ENCODE results near the gene CELSR1. TPM values are rescaled to one million over a fixed set of nuclear protein-coding genes. Genes with fewer than 3 reads are reported as not detected.

CELSR1 gene
- total RNA-seq, 2 donors from 2014 or later = 24.4 to 34.1 TPM

DNA sequence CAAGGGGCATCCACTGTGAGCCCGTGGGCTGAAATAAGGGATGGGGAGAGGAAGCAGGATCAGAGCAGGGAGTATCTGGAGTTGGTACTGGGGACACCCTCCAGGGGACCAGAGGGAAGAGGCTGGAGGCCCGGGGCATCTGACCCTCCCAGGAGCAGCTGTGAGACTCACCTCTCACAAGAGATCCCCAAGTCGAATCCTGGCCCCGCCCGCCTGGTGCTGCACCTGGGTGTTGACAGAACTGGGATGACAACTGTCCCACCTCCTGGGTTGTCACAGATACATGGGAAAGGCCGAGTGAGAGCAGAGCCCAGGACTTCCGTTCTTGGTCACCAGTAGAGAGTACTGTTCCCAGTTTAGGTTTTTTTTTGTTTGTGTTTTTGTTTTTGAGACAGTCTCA is 78.9 kb downstream of the CELSR1 start:
- Histone ChIP-seq H3K36me3 (ENCODE audit: control insufficient read depth, insufficient read depth, low read length) (peaks cover 5% of the 10 kb centered on the region), H3K4me3 (ENCODE audit: low read length) (no peak overlapping the region), H3K27ac (ENCODE audit: low read depth, low read length) (no peak overlapping the region), H3K9me3 (ENCODE audit: control insufficient read depth, low read length) (no peaks in the 10 kb centered on the region), H3K27me3 (ENCODE audit: control insufficient read depth, insufficient read depth, low read length, poor library complexity, severe bottlenecking) (no peaks in the 10 kb centered on the region), H3K9ac (ENCODE audit: extremely low read depth, low read length, poor library complexity, severe bottlenecking) (no peak overlapping the region), H3K4me1 (ENCODE audit: control insufficient read depth, insufficient read depth, low read length) (no peaks in the 10 kb centered on the region)
- TF ChIP-seq, protein P1, sequence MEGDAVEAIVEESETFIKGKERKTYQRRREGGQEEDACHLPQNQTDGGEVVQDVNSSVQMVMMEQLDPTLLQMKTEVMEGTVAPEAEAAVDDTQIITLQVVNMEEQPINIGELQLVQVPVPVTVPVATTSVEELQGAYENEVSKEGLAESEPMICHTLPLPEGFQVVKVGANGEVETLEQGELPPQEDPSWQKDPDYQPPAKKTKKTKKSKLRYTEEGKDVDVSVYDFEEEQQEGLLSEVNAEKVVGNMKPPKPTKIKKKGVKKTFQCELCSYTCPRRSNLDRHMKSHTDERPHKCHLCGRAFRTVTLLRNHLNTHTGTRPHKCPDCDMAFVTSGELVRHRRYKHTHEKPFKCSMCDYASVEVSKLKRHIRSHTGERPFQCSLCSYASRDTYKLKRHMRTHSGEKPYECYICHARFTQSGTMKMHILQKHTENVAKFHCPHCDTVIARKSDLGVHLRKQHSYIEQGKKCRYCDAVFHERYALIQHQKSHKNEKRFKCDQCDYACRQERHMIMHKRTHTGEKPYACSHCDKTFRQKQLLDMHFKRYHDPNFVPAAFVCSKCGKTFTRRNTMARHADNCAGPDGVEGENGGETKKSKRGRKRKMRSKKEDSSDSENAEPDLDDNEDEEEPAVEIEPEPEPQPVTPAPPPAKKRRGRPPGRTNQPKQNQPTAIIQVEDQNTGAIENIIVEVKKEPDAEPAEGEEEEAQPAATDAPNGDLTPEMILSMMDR (conservative IDR thresholded peaks at IDR 0.05) = no peak
- no peaks in the 10 kb centered on the region for H3K9me3 Mint-ChIP-seq
- H3K4me1 Mint-ChIP-seq = peaks cover 23% of the 10 kb centered on the region
- H3K36me3 Mint-ChIP-seq (ENCODE audit: low read depth) = peaks cover 42% of the 10 kb centered on the region
- peaks cover 67% of the 10 kb centered on the region for H3K27me3 Mint-ChIP-seq (ENCODE audit: insufficient read depth)
- no peak overlapping the region for H3K27ac Mint-ChIP-seq
- no peak for DNase-seq
- 94% methylated on average over 3 to 7 of the region's 7 CpGs for WGBS, 2 experiments (ENCODE audit: insufficient coverage in 1 of 2, insufficient read length in 1 of 2)
- no peak overlapping the region for H3K4me3 Mint-ChIP-seq

DNA sequence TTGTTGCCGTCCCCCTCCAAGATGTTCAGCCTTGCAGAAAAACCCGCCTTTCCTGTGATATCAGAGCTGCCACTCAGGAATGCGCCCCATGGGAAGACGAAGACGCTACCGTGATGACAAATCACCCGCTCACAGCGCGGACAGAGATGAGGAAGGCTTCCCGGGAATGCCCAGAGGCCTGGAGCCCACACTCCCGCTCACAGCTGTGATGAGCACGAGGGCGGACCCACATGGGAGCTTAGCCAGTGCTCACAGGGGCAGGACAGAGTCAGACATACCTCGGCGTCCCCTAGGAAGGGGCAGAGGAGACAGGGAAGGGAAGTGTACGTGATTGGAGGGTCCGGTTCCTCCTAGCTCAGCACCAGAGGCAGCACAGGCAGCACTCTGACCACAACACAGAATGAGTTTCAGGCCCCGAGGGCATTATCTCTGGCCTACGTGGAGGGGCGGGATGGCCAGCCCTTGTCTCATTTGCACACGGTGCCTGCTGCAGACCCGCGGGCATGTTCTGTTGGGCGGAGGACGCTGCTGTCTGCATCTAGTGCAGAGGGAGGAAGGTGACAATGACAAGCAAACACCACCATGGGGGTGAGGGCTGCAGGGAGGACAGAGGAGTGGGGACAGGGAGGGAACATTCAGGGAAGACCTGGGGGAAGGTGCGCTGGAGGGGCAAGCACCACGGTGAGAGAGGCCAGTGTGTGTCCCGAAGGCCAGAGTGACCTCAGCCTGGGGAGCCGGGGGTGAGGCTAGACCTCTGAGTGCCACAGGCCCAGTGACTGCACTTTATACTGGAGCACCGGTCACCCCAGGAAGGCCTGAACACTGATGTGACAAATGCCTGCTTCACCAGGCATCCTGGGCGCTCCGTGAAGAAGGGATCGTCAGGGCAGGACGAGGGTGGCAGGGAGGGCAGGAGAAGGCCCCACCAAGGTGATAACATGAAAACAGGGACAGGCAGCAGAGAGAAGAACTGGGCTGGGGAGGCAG is 79.6 kb downstream of the CELSR1 start:
- 82 to 93% methylated on average over 26 to 34 of the region's 34 CpGs for WGBS, 2 experiments (ENCODE audit: insufficient coverage in 1 of 2, insufficient read length in 1 of 2)
- Mint-ChIP-seq H3K4me3 (no peak overlapping the region), H3K36me3 (ENCODE audit: low read depth) (peaks cover 35% of the 10 kb centered on the region), H3K4me1 (peaks cover 26% of the 10 kb centered on the region), H3K27me3 (ENCODE audit: insufficient read depth) (peaks cover 61% of the 10 kb centered on the region), H3K27ac (peak overlapping the region; percentile 8), H3K9me3 (no peaks in the 10 kb centered on the region)
- Histone ChIP-seq H3K9ac (ENCODE audit: extremely low read depth, low read length, poor library complexity, severe bottlenecking) (no peak overlapping the region), H3K4me1 (ENCODE audit: control insufficient read depth, insufficient read depth, low read length) (no peaks in the 10 kb centered on the region), H3K36me3 (ENCODE audit: control insufficient read depth, insufficient read depth, low read length) (peaks cover 5% of the 10 kb centered on the region), H3K27me3 (ENCODE audit: control insufficient read depth, insufficient read depth, low read length, poor library complexity, severe bottlenecking) (no peaks in the 10 kb centered on the region), H3K27ac (ENCODE audit: low read depth, low read length) (peak overlapping the region; percentile 73), H3K9me3 (ENCODE audit: control insufficient read depth, low read length) (no peaks in the 10 kb centered on the region), H3K4me3 (ENCODE audit: low read length) (no peak overlapping the region)
- TF ChIP-seq, protein P1 (conservative IDR thresholded peaks at IDR 0.05) = no peak
- DNase-seq = no peak

DNA sequence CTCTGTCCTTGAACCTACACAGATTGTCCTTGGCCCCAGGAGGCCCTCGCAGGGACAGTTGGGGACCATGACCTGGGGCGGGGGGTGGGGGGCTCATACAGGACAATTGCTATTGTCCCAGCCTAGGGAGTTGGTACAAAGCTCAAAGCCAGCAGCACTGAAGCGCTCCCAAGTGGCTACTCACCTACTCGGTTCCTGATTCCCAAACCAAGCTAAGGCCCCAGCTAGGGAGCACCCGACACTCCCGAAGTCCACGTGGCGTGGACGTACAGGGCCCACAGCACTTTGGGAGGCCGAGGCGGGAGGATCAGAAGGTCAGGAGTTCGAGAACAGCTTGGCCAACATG is 80.6 kb downstream of the CELSR1 start:
- no peak overlapping the region for H3K27ac ChIP-seq (ENCODE audit: low read depth, low read length)
- H3K27me3 Mint-ChIP-seq (ENCODE audit: insufficient read depth) = peaks cover 57% of the 10 kb centered on the region
- H3K4me3 Mint-ChIP-seq = no peak overlapping the region
- TF ChIP-seq, protein P1 (conservative IDR thresholded peaks at IDR 0.05) = no peak
- peaks cover 26% of the 10 kb centered on the region for H3K36me3 Mint-ChIP-seq (ENCODE audit: low read depth)
- no peak overlapping the region for H3K27ac Mint-ChIP-seq
- DNase-seq = no peak
- 97 to 98% methylated on average over 8 to 12 of the region's 12 CpGs for WGBS, 2 experiments (ENCODE audit: insufficient coverage in 1 of 2, insufficient read length in 1 of 2)
- peaks cover 4% of the 10 kb centered on the region for H3K36me3 ChIP-seq (ENCODE audit: control insufficient read depth, insufficient read depth, low read length)
- H3K9ac ChIP-seq (ENCODE audit: extremely low read depth, low read length, poor library complexity, severe bottlenecking) = no peak overlapping the region
- no peaks in the 10 kb centered on the region for H3K4me1 ChIP-seq (ENCODE audit: control insufficient read depth, insufficient read depth, low read length)
- H3K27me3 ChIP-seq (ENCODE audit: control insufficient read depth, insufficient read depth, low read length, poor library complexity, severe bottlenecking) = no peaks in the 10 kb centered on the region
- no peaks in the 10 kb centered on the region for H3K9me3 ChIP-seq (ENCODE audit: control insufficient read depth, low read length)
- peaks cover 20% of the 10 kb centered on the region for H3K4me1 Mint-ChIP-seq
- H3K4me3 ChIP-seq (ENCODE audit: low read length) = no peak overlapping the region
- H3K9me3 Mint-ChIP-seq = no peaks in the 10 kb centered on the region
